Stimulated activated CD8-positive, alpha-beta memory T cell treated with anti-CD3 and anti-CD28 coated beads, Interleukin-15, amount 100 ng/mL, for 48 hours (primary cell): ENCODE results near the gene LOC101059915.
"Not testable (repeated sequence)": the region's sequence is repeated elsewhere in the genome, so short reads cannot be mapped to it uniquely, and the experiment has no call there.

ENCODE experiments used
- DNase-seq, 2 donors: peaks; one replicate each; pipeline ENCODE4 v3.0.0-alpha.2; 2020; ENCODE audit warnings: low read depth in 2 of 2

Gene LOC101059915

GRCh38 chrX:71675636-71676035 is 8.3 kb downstream of the LOC101059915 start:
- DNase-seq, result not testable (repeated sequence)

- DNase-seq, result not testable (repeated sequence)
These were observed 8.9 kb downstream of the LOC101059915 start for GRCh38 chrX:71676068-71676795.

- DNase-seq, result not testable (repeated sequence)
These were observed 9.8 kb downstream of the LOC101059915 start for GRCh38 chrX:71677195-71677594.

DNA sequence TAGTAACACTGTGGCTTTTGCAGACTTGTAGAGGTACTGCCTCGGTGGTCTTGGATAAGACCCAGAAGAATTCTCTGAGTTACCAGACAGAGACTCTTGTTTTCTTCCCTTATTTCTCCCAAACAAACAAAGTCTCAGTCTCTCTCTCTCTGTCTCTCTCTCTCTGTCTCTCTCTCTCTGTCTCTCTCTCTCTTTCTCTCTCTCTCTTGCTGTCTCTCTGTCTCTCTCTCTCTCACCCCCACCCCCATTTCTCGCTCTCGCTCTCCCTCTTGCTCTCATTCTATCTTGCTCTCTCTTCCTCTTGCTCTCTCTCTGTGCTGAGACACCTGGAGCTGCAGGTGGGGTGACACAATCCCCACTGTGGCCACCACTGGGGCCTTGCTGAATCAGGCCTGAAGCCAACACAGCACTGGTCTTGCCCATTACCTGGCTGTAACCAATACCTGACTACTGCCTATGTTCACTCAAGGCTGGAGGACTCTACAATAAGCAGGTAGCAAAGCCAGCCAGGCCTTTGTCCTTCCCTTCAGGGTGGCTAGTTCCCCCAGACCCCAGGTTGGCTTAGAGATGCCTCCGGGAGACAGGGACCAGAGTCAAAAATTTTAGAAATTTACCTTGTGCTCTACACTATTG is 12.3 kb downstream of the LOC101059915 start:
- no peak for DNase-seq

- not testable (repeated sequence) for DNase-seq
These were observed 29.5 kb downstream of the LOC101059915 start for GRCh38 chrX:71696641-71697465.

DNA sequence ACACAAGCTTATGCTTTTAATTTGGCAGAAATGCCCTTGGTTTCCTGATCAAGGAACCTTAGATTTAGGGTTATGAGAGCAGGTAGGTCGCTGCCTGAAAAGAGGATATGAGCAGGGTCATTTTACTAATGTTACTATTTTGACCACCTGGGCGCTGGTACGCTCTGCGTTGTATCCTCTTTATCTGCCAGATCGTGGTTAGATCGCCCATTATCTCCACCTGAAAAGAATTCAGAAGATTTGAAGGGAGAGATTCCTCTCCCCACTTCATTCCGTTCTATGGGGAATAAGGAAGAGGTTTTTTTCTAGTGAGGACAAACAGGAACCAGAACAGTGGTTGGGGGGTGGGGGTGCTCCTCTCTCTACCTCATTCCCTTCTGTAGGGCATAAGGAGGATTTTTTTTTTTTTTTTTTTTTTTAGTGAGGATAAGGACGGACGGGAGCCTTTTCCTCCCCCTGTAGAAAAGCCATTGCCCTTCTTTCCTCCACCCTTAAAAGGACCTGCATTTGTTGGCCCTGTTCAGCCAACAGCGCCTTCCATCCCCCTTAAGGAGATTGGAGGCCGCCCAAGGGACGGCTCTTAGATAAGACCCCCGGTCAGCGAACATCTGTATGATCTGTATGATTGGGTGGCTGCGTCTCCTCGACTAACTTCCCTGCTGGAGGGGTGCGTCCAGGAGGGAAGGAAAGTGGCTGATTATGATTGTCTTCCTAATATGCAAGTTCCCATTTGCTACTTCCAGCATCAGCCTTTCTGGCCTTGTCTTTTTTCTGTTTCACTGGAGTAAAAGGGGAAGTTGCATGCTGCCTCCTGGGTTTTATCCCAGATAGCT is 30.3 kb downstream of the LOC101059915 start:
- not testable (repeated sequence) for DNase-seq

DNA sequence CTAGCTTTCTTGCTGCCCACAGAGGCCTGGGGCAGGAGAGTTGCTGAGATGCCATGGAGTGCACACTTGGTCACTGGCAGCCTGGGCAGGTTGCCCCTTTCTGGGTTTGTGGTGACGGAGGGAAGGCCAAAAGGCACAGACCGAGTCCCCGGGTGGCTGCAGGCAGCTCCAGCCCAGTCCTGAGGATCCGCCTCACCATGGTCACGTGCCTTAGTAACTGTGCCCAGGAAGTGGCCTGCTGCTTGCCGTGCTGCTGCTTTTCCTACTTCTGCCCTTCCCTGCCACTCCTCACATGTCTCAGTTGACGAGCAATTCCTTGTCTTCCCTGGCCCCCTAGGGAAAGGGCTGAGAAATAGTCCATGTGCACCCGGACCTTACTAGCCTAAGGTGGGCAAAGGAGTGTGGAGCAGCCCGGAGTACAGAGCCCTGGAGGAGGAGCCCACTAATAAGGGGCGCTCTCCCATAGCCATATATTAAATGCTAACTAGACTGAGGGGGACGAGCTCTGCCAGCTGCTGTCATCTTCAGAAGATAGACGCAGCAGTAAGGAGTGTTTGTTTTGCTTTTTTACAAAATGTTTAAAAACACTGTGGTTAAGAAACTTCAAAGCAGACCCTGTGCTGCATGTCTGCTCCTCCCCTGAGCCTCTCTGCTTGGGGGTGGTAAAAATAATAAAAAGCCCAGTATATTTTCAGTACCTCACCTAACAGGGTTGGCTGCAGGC is 31.1 kb downstream of the LOC101059915 start:
- DNase-seq, result not testable (repeated sequence)

DNA sequence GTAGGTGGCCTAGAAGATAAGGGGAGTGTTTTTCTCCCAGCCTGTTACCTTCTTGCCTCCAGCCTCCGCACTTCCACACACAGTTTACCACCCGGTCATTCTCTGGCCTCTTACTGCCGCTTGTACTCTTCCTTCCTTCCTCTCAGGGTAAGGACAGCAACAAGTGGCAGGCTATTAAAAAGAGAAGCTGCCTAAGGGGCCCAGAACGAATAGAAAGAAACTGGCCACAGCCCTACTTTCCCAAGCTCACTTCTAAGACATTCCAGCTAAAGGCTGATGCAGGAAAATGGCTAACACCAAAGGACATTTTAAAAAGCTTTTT is 31.6 kb downstream of the LOC101059915 start:
- not testable (repeated sequence) for DNase-seq

DNA sequence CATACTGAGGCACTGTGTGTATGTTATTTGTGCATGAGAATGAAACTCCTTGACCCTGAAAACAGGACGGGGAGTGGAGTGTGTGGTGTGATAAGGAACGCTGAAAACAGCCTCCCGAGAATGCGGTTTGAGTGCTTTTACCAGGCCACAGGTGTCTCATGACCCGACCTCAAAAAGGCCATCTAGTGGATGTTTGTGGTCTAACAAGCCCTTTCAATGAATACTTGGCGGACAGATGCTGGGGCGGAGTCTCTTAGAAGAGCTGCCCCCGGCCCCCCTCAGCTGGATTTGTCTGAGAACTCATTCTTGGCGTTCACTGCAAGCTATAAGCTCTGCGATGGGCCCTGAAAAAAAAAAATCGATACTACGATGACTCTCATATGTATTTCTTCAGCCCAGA is 35.5 kb downstream of the LOC101059915 start:
- not testable (repeated sequence) for DNase-seq

- DNase-seq, result not testable (repeated sequence)
These were observed 46.7 kb downstream of the LOC101059915 start for GRCh38 chrX:71714064-71714463.

- DNase-seq, result not testable (repeated sequence)
These were observed 48.2 kb downstream of the LOC101059915 start for GRCh38 chrX:71715551-71715950.

DNA sequence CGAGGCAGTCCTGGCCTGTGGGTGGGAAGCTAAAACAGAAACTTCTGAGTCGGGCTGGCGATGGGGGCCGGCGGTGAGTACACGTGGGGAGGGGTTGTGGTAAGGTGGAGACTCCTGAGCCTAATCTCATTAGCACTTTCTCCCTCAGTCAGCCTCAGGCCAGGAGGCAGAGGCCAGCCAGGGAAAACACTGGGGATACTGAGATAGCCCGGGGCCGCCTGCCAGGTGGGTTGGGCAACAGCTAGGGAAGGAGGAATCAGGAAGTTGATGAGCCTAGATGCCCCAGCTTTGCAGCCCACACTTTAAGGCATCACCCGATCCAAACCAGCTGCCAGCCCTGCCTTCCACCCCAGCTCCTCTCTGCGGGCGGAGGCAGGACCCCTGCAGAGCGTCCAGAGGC is 49.0 kb downstream of the LOC101059915 start:
- not testable (repeated sequence) for DNase-seq

- not testable (repeated sequence) for DNase-seq
These were observed 50.8 kb downstream of the LOC101059915 start, which contains the start of gene CXorf49 for GRCh38 chrX:71718185-71718584. Gene CXorf49 (minus strand): TSS chrX:71718285. CDS start chrX:71718151, 134 bp downstream.

GRCh38 chrX:71719195-71719594 is 51.8 kb downstream of the LOC101059915 start:
- not testable (repeated sequence) for DNase-seq

DNA sequence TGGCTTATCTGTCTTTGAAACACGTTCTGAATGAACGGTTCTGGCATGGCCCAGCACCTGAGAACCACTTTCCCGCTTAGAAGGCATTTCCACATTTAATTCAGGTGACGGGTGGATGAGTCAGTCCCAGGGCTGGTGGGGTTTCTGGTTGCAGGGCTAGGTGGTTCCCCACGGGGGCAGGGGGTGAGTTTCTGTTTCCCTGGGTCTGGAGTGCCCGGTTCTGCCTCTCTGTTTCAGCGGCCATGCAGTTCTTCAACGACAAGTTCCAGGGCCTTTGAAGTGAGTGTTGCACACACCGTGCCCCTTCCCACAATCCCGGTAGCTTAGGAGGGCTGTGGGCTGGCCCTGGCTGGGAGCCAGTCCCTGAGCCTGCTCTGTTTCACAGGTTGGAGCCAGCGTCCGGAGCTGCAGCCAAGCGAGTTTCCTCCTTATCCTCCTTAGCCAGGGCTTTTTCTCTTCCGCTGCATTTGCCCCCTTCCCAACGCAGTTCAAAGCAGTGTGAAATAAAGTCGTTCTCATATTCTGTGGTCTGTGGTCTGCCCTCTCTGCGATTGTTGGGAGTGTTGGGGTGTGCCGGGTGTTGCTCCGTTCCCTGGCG is 53.0 kb downstream of the LOC101059915 start:
- DNase-seq, result not testable (repeated sequence)
